GM12874 (cell line): ENCODE data around the gene CENPB.

Source experiments
- TF ChIP-seq, protein P1 (sequence below): IDR thresholded peaks from 2 replicates; pipeline ENCODE4 v1.5.1; 2011; ENCODE audit warnings: low read depth, mild to moderate bottlenecking, control low read depth, low read length, moderate library complexity; ENCODE audit not compliant: insufficient read depth

Gene CENPB

DNA sequence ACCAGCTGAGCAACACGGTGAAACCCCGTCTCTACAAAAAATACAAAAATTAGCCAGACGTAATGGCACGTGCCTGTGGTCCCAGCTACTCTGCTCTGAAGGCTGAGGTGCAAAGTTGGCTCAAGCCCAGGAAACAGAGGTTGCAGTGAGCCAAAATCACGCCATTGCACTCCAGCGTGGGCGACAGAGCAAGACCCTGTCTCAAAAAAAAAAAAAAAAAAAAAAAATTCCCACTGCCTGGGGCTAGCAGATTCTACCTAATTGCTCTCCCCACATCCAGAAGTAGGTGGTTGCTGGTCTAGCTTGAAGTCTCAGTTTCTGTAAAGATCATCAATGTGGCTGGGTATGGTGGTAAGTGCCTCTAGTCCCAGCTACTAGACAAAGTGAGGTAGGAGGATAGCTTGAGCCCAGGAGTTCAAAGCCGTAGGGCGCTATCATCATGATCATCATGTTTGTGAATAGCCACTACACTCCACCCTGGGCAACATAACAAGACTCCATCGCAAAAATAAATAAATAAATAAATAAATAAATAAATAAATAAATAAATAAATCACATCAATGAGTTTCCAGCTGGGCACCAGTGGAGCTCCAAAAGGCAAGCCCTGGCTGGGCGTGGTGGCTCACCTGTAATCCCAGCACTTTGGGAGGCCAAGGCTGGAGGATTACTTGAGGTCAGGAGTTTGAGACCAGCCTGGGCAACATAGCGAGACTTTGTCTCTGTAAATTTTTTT is 27.5 kb upstream of the CENPB start:
- TF ChIP-seq, protein P1, sequence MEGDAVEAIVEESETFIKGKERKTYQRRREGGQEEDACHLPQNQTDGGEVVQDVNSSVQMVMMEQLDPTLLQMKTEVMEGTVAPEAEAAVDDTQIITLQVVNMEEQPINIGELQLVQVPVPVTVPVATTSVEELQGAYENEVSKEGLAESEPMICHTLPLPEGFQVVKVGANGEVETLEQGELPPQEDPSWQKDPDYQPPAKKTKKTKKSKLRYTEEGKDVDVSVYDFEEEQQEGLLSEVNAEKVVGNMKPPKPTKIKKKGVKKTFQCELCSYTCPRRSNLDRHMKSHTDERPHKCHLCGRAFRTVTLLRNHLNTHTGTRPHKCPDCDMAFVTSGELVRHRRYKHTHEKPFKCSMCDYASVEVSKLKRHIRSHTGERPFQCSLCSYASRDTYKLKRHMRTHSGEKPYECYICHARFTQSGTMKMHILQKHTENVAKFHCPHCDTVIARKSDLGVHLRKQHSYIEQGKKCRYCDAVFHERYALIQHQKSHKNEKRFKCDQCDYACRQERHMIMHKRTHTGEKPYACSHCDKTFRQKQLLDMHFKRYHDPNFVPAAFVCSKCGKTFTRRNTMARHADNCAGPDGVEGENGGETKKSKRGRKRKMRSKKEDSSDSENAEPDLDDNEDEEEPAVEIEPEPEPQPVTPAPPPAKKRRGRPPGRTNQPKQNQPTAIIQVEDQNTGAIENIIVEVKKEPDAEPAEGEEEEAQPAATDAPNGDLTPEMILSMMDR, result no peak

DNA sequence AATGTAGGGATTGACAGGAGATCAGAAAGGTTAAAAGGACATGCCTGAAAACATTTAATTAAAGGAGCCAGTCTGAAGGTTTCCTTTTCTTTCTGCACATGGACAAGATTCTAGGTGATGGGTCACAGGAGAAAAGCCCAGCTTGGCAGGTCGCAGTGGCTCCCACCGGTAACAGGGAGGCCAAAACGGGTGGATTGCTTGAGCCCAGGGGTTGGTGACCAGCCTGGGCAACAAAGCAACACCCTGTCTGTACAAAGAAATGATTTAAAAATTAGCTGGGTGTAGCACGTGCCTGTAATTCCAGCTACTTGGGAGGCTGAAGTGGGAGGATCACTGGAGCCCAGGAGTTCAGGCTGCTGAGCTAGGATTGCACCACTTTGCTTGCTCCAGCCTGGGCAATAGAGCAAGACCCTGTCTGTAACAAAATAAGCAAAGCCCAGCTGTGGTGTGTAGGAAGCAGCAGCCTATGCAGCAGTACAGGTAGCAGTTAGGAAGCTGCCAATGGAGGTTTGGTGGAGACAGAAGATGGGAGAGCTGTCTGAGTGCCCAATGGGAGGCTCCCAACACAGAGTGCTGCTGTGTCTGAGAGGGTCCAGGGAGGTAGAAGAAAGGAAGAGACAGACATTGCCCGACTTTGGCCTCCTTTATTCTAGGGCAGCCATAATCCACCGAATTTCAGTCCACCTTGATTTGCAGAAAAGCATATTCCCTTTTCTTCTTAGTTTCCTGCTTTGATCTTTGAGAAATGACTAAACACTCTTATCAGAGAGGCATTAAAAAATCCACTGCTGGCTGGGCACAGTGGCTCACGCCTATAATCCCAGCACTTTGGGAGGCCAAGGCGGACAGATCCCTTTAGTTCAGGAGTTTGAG is 26.7 kb upstream of the CENPB start:
- TF ChIP-seq, protein P1, result no peak

DNA sequence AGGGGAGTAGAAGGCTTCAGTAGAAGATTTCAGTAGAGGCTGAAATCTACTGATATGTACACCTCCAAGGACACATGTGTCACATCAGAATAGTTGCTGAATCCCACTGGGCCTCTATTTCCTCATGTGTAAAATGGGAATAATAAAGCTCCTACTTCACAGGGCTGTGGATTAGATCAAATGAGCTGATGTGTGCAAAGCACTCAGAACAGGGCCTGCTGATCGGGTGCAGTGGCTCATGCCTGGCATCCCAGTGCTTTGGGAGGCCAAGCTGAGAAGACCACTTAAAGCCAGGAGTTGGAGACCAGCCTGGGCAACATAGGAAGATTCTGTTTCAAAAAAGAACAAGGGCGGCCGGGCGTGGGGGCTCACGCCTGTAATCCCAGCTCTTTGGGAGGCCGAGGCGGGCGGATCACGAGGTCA is 25.7 kb upstream of the CENPB start:
- TF ChIP-seq, protein P1, result no peak

DNA sequence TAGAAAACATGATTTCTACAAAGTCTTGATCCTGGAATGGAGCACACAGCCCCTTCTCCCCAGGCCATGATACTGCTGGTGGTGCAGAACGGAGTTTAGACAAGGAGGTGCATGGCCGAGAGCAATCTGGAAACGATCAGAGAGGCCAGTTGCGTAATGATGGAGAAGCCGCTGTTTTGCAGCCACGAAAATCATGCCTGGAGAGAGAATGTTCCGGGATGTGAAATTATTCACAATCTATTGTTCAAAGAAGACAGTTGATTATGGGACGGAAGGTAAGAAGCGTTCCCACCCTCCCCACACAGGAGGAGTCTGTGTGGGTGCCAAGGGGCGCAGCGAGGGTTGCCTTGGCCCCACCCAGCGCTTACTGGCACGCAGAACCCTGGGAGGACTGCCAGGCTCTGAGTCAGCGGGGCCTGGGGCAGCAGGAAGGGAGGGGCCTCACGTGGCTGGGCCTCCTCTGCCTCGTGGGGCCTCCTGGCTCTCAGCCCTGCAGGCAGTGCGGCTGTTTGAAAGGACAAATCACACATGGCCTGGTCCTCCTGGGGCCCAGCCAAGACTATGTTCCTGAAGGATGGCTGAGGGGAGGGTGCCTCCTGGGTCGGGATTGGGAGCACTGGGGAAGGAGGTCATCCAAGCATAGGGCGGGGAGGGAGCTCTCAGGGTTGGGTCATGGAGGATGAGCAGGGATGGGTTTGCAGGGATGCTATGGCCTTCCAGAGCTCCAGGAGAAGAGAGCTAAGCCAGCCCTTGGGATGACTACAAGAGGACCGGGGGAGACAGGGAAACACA is 25.1 kb upstream of the CENPB start:
- TF ChIP-seq, protein P1, result no peak

DNA sequence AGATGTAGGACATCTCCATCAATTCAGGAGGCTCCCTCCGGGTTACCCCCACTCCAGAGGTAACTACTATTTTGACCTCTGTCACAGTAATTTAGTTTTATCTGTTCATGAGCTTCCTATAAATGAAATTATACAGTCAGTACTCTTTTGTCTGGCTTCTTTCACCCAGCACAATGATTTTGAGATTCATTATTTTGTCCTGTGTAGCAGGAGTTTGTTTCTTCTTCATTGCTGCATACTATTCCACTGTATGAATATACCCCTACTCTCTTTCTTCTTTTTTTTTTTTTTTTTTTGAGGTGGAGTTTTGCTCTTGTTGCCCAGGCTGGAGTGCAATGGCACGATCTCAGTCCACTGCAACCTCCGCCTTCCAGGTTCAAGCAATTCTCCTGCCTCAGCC is 22.0 kb upstream of the CENPB start:
- TF ChIP-seq, protein P1, result no peak

DNA sequence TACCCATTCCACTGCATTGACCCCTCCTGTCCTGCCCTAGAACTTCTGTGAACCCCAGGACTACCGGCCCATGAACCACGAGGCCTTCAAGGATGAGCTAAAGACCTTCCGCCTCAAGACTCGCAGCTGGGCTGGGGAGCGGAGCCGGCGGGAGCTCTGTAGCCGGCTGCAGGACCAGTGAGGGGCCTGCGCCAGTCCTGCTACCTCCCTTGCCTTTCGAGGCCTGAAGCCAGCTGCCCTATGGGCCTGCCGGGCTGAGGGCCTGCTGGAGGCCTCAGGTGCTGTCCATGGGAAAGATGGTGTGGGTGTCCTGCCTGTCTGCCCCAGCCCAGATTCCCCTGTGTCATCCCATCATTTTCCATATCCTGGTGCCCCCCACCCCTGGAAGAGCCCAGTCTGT is 18.2 kb upstream of the CENPB start:
- TF ChIP-seq, protein P1, result no peak

DNA sequence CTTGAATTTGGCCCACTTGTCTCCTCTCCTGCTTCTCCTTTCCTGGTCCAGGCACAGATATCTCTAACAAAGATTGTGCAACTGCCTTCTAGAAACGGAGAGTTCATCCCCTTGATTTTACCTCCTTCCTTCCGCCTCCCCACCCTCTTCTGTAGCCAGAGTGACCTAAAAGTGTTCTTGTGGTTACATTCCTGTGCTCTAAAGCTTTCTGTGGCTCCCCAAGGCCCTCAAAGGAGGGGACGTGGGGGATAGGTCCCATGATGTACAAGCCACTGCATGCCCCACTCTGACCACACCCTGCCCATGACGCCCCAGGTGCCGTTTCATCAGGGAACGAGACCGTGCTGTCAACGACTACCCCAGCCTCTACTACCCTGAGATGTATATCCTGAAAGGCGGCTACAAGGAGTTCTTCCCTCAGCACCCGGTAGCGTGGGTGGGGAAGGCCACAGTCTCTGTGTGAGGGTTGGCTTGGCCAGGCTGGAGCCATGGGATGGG is 17.8 kb upstream of the CENPB start:
- TF ChIP-seq, protein P1, result no peak
